Cardiac fibroblast (primary cell): ENCODE results near the gene FGD6.

Experiments used
- DNase-seq, 2 donors: peaks; one replicate each; pipeline versions ENCODE4 v3.0.0 to v3.0.0-alpha.2; 2010; ENCODE audit warnings: low read depth in 2 of 2
- H3K4me3 ChIP-seq, 2 donors: replicated peaks in 1 of 2; 1 replicate in 1 of 2; 2 replicates in 1 of 2; pipeline ENCODE4 v1.5.1; 2011; ENCODE audit warnings: low read depth in 2 of 2, low read length in 2 of 2, mild to moderate bottlenecking in 2 of 2, moderate library complexity in 1 of 2
- CTCF ChIP-seq: IDR thresholded peaks from one replicate; pipeline ENCODE4 v1.5.1; 2011; ENCODE audit warnings: low read depth, mild to moderate bottlenecking, low read length, inconsistent platforms

Gene FGD6

GRCh38 chr12:95169368-95169767 lies 47.9 kb downstream of the FGD6 start:
- peak; percentile 67 to 78 for DNase-seq
- H3K4me3 ChIP-seq = no peak overlapping the region
- no peak for TF ChIP-seq CTCF

- TF ChIP-seq CTCF = no peak
- H3K4me3 ChIP-seq = no peak overlapping the region
- DNase-seq = no peak
Measured at GRCh38 chr12:95168746-95169145, 48.5 kb downstream of the FGD6 start.

- H3K4me3 ChIP-seq = no peak overlapping the region
- peak; percentile 51 to 69 for DNase-seq
Measured at GRCh38 chr12:95164656-95165055, 52.6 kb downstream of the FGD6 start.

GRCh38 chr12:95158919-95159318 lies 58.3 kb downstream of the FGD6 start:
- no peak overlapping the region for H3K4me3 ChIP-seq
- TF ChIP-seq CTCF = no peak
- no peak for DNase-seq

More at GRCh38 chr12:95164656-95165055, 52.6 kb downstream of the FGD6 start:
- TF ChIP-seq CTCF = no peak

- no peak overlapping the region for H3K4me3 ChIP-seq
- DNase-seq = no peak
- TF ChIP-seq CTCF = no peak
Measured at GRCh38 chr12:95151821-95152220, 65.4 kb downstream of the FGD6 start.

GRCh38 chr12:95151406-95151805 lies 65.9 kb downstream of the FGD6 start:
- TF ChIP-seq CTCF = no peak
- no peak for DNase-seq

GRCh38 chr12:95150501-95150900 lies 66.8 kb downstream of the FGD6 start:
- TF ChIP-seq CTCF = no peak
- DNase-seq = no peak
- no peak overlapping the region for H3K4me3 ChIP-seq

More at GRCh38 chr12:95151406-95151805, 65.9 kb downstream of the FGD6 start:
- H3K4me3 ChIP-seq = no peak overlapping the region
